ENCODE results near the gene PLA2G15.

The PLA2G15 gene

DNA sequence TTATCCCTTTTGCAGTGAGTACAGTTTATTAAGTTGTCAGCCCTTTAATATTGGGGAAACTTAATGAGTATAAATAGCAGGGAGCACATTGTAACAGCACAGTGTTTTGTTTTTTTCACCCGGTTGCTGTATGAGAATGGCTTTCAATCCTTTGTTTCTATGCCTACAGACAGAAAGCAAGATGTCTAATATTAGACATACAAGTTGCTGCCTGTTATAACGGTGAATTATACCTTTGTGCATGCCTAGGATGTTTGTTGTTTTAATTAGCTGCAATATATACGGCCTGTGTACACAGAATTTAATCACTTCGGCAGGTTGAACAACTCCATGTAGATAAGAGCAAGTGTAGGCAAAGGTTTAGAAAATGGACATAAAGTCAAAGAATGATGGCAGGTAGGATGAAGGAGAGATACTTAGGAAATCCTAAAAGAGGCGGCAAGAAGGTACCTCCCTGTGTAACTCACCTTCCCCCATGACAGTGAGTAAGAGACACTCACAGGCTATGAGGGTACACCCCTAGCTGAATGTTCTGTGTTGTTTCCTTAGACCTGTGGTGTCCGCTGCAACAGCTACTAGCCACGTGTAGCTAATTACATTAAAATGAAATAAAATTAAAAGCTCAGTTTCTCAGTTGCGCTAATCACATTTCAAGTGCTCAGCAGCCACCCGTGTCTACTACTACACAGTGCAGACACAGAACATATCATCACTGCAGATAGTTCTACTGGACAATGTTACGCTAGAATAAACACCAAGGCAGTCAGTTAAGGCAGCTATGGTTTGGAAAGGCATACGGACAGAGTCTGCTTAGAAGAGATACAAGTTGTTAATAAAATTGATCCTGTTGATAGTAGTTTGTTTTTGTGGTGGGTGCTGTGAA is 54.6 kb downstream of the PLA2G15 start:
- DNase-seq: no peak

- no peak for DNase-seq
These were observed 55.7 kb downstream of the PLA2G15 start for GRCh38 chr16:68300734-68301459.

- DNase-seq: no peak
These were observed 61.5 kb downstream of the PLA2G15 start for GRCh38 chr16:68306633-68307032.

GRCh38 chr16:68309799-68310198 is 64.6 kb downstream of the PLA2G15 start:
- no peak for DNase-seq

DNA sequence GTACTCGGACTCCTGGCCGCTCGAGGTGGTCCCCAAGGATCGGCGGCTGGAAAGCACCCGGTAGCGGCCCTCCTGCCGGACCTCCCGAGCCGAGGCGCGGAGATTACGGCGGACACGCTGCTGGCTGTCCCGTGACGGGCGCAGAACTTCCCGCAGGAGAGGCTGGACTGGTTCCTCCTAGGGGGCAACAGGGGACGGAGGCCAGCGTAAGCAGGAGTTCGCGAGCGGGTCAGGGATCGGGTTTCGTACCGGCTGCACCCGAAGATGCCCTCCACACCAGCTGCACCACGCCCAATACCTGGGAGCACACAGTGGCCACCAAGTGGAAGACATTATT is 65.2 kb downstream of the PLA2G15 start:
- DNase-seq: peak; percentile 11

Measured in effector CD4-positive, alpha-beta T cell (primary cell).